Tibial nerve (tissue), 4 donors: ENCODE data around the gene PTPRM. TPM values are rescaled to one million over a fixed set of nuclear protein-coding genes. Genes with fewer than 3 reads are reported as not detected.

Experiments
- DNase-seq, 2 donors: peaks; one replicate each; pipeline ENCODE4 v3.0.0-alpha.2; 2019; ENCODE audit warnings: low spot score in 2 of 2
- H3K27ac ChIP-seq, 4 donors: fragments of 200-600 bp; sonication (generic) in 3 of 4; one replicate each; pipeline ENCODE4 v1.5.1; 2017 to 2019; ENCODE audit warnings: mild to moderate bottlenecking in 1 of 4
- H3K27me3 ChIP-seq, 2 donors: fragments of 200-600 bp; sonication (generic) in 1 of 2; one replicate each; pipeline versions ENCODE4 v1.5.1 to v1.6.0; 2017 to 2019
- H3K36me3 ChIP-seq, 3 donors: fragments of 200-600 bp; sonication (generic); one replicate each; pipeline ENCODE4 v1.5.1; 2018 to 2019
- H3K4me1 ChIP-seq, 4 donors: fragments of 200-600 bp; sonication (generic) in 3 of 4; one replicate each; pipeline ENCODE4 v1.5.1; 2017 to 2019
- H3K4me3 ChIP-seq, 4 donors: fragments of 200-600 bp; sonication (generic) in 3 of 4; one replicate each; pipeline ENCODE4 v1.5.1; 2017 to 2019; ENCODE audit warnings: mild to moderate bottlenecking in 1 of 4, moderate library complexity in 1 of 4
- H3K9me3 ChIP-seq, 4 donors: fragments of 200-600 bp; sonication (generic) in 3 of 4; one replicate each; pipeline ENCODE4 v1.5.1; 2017 to 2019
- CTCF ChIP-seq, 5 experiments: fragments of 200-600 bp in 3 of 5; fragments of 450-650 bp in 2 of 5; sonication (generic) in 3 of 5; IDR thresholded peaks; one replicate each; pipeline ENCODE4 v1.5.1; 2016 to 2019; ENCODE audit warnings: antibody characterized with exemption in 5 of 5, mild to moderate bottlenecking in 3 of 5, moderate library complexity in 2 of 5
- EP300 ChIP-seq, 2 donors: sonication (generic); formaldehyde crosslinking; IDR thresholded peaks; one replicate each; pipeline ENCODE4 v1.6.1; 2017; ENCODE audit warnings: antibody characterized with exemption in 2 of 2, mild to moderate bottlenecking in 1 of 2
- POLR2A ChIP-seq, 2 donors: fragments of 450-650 bp; IDR thresholded peaks; one replicate each; pipeline ENCODE4 v1.6.1; 2017; ENCODE audit warnings: antibody characterized with exemption in 2 of 2, mild to moderate bottlenecking in 2 of 2, moderate library complexity in 2 of 2
- WGBS, 2 donors: methylation state at CpG; one replicate each; pipeline ENCODE4 v1.1.5; 2018; 5-methylcytosine and 5-hydroxymethylcytosine counted together
- total RNA-seq, 4 donors: library from RNA; depleted of rRNA; stranded (reverse); fragments of >200 nt; gene quantifications; one replicate each; pipeline ENCODE4 v1.1.0, GENCODE V29; 2016

PTPRM gene
- total RNA-seq, 4 donors from 2014 or later: 62.2 to 92.4 (median 80.7) TPM

- WGBS, 2 donors: 91 to 100% methylated on average over 2 of the region's 2 CpGs
- Histone ChIP-seq H3K4me1 (peaks cover 0 to 5% (median 0%) of the 10 kb centered on the region in 4 donors), H3K9me3 (peaks cover 0 to 16% (median 5%) of the 10 kb centered on the region in 4 donors), H3K4me3 (no peak overlapping the region), H3K36me3 (no peaks in the 10 kb centered on the region), H3K27me3 (no peaks in the 10 kb centered on the region), H3K27ac (no peak overlapping the region)
- no peak for TF ChIP-seq POLR2A (IDR thresholded peaks at IDR 0.05)
- TF ChIP-seq EP300 (IDR thresholded peaks at IDR 0.05): no peak
- TF ChIP-seq CTCF (IDR thresholded peaks at IDR 0.05): no peak
- no peak for DNase-seq
These were observed 276.9 kb downstream of the PTPRM start for GRCh38 chr18:7844017-7844416.

- Histone ChIP-seq H3K4me3 (no peak overlapping the region), H3K36me3 (no peaks in the 10 kb centered on the region), H3K9me3 (peaks cover 0 to 16% (median 5%) of the 10 kb centered on the region in 4 donors), H3K4me1 (peaks cover 0 to 5% (median 0%) of the 10 kb centered on the region in 4 donors), H3K27ac (no peak overlapping the region), H3K27me3 (no peaks in the 10 kb centered on the region)
- no peak for TF ChIP-seq EP300 (IDR thresholded peaks at IDR 0.05)
- no peak for TF ChIP-seq POLR2A (IDR thresholded peaks at IDR 0.05)
- no peak for TF ChIP-seq CTCF (IDR thresholded peaks at IDR 0.05)
- no peak for DNase-seq
- 89 to 96% methylated on average over 2 of the region's 2 CpGs for WGBS, 2 donors
These were observed 277.3 kb downstream of the PTPRM start for GRCh38 chr18:7844418-7844817.

GRCh38 chr18:7846335-7846734 lies 279.2 kb downstream of the PTPRM start:
- H3K4me1 ChIP-seq: no peaks in the 10 kb centered on the region
- 85 to 86% methylated on average over 4 of the region's 4 CpGs for WGBS, 2 donors
- no peak for TF ChIP-seq CTCF (IDR thresholded peaks at IDR 0.05)
- no peak overlapping the region for H3K27ac ChIP-seq
- H3K4me3 ChIP-seq: no peak overlapping the region
- H3K9me3 ChIP-seq: peaks cover 0 to 19% (median 5%) of the 10 kb centered on the region in 4 donors
- no peak for DNase-seq
- H3K36me3 ChIP-seq: no peaks in the 10 kb centered on the region
- no peaks in the 10 kb centered on the region for H3K27me3 ChIP-seq

- no peak for DNase-seq
- no peaks in the 10 kb centered on the region for H3K4me1 ChIP-seq
- no peaks in the 10 kb centered on the region for H3K27me3 ChIP-seq
- WGBS, 2 donors: 79 to 91% methylated on average over 4 of the region's 4 CpGs
- no peak for TF ChIP-seq CTCF (IDR thresholded peaks at IDR 0.05)
- TF ChIP-seq EP300 (IDR thresholded peaks at IDR 0.05): no peak
- TF ChIP-seq POLR2A (IDR thresholded peaks at IDR 0.05): no peak
- no peak overlapping the region for H3K4me3 ChIP-seq
- H3K36me3 ChIP-seq: no peaks in the 10 kb centered on the region
- no peak overlapping the region for H3K27ac ChIP-seq
- peaks cover 0 to 24% (median 5%) of the 10 kb centered on the region in 4 donors for H3K9me3 ChIP-seq
These were observed 280.4 kb downstream of the PTPRM start for GRCh38 chr18:7847357-7848053.

- TF ChIP-seq POLR2A (IDR thresholded peaks at IDR 0.05) (no peak), EP300 (IDR thresholded peaks at IDR 0.05) (no peak)
These were observed 280.9 kb downstream of the PTPRM start for GRCh38 chr18:7848054-7848412.

More at GRCh38 chr18:7848054-7848412, 280.9 kb downstream of the PTPRM start:
- DNase-seq: no peak
- no peaks in the 10 kb centered on the region for H3K4me1 ChIP-seq
- H3K27me3 ChIP-seq: no peaks in the 10 kb centered on the region
- peaks cover 0 to 24% (median 5%) of the 10 kb centered on the region in 4 donors for H3K9me3 ChIP-seq
- H3K4me3 ChIP-seq: no peak overlapping the region
- no peak overlapping the region for H3K27ac ChIP-seq
- H3K36me3 ChIP-seq: no peaks in the 10 kb centered on the region
